ENCODE data around the gene PRRG2. TPM values are rescaled to one million over a fixed set of nuclear protein-coding genes. Genes with fewer than 3 reads are reported as not detected.
A peak's percentile ranks its signal among the peaks of the same experiment; 100 is the strongest.

Gene PRRG2
- total RNA-seq, 4 donors from 2014 or later = 0.17 to 2.5 (median 1.6) TPM; not detected in 1

DNA sequence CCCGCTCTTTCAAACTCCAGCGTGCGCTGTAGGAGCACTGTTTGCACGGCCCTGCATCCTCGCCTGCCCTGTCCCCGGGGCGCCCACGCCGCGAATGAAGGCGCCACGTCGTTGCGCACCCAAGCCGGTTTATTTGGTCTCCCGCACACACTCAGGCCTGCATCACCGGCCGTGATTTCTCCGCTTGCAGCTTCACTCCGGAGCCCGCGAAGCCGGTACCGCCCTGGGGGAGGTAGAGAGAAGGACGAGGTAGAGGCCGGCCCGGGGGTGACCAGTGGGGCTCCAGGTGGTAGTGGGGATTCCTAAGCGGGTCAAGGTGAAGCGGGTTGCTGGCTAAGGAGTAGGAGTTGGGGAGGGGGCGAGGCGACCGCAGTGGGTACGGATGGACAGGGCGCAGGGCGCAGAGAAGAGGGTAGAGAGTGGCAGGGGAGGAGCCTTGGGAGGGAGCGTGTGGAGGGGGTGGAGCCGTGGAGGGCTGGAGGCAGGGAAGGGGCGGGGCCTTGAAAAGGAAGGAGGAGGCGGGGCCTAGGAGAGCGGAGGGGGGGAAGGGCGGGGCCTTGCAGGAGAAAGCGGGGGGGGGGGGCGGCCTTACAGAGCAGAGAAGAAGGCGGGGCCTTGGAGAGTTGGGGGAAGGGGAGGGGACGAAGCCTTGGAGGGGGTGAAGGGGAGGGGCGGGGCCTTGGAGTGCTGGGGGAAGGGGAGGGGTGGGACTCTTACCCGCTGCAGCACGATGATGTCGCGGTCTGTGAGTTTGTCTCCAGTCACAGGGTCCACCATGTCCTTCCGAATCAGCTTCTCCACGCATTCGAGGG lies 25.3 kb upstream of the PRRG2 start:
- no peaks in the 10 kb centered on the region for H3K9me3 ChIP-seq
- no peak for DNase-seq (ENCODE audit: extremely low spot score)
- peaks cover 10 to 32% (median 27%) of the 10 kb centered on the region in 4 donors for H3K4me1 ChIP-seq
- peak overlapping the region; percentile 5 to 65 (median 54) for H3K27ac ChIP-seq (replicated peaks in 1 of 4)
- intact Hi-C loops (cut with DNase I) = no loop called here
- H3K27me3 ChIP-seq = no peaks in the 10 kb centered on the region
- peaks cover 27 to 68% (median 59%) of the 10 kb centered on the region in 4 donors for H3K36me3 ChIP-seq
- TF ChIP-seq, protein P1, sequence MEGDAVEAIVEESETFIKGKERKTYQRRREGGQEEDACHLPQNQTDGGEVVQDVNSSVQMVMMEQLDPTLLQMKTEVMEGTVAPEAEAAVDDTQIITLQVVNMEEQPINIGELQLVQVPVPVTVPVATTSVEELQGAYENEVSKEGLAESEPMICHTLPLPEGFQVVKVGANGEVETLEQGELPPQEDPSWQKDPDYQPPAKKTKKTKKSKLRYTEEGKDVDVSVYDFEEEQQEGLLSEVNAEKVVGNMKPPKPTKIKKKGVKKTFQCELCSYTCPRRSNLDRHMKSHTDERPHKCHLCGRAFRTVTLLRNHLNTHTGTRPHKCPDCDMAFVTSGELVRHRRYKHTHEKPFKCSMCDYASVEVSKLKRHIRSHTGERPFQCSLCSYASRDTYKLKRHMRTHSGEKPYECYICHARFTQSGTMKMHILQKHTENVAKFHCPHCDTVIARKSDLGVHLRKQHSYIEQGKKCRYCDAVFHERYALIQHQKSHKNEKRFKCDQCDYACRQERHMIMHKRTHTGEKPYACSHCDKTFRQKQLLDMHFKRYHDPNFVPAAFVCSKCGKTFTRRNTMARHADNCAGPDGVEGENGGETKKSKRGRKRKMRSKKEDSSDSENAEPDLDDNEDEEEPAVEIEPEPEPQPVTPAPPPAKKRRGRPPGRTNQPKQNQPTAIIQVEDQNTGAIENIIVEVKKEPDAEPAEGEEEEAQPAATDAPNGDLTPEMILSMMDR (IDR thresholded peaks at IDR 0.05) = no peak
- TF ChIP-seq EP300 (IDR thresholded peaks at IDR 0.05) (no peak), POLR2AphosphoS5 (IDR thresholded peaks at IDR 0.05) (no peak), POLR2A (IDR thresholded peaks at IDR 0.05; ENCODE audit: low read depth) (no peak)
- H3K4me3 ChIP-seq = peak overlapping the region in 2 of 4 donors; percentile 12 to 30
- 78% methylated on average over 49 of the region's 53 CpGs for WGBS

GRCh38 chr19:49556412-49557398 lies 24.4 kb upstream of the PRRG2 start:
- WGBS = 83% methylated on average over 40 of the region's 66 CpGs
- Histone ChIP-seq H3K4me3 (peak overlapping the region in 2 of 4 donors; percentile 12 to 30), H3K27me3 (no peaks in the 10 kb centered on the region), H3K36me3 (peaks cover 27 to 71% (median 59%) of the 10 kb centered on the region in 4 donors), H3K4me1 (peaks cover 10 to 35% (median 29%) of the 10 kb centered on the region in 4 donors), H3K9me3 (no peaks in the 10 kb centered on the region), H3K27ac (replicated peaks in 1 of 4) (peak overlapping the region in 3 of 4 donors; percentile 5 to 65 (median 59))
- intact Hi-C loops (cut with DNase I) = no loop called here
- no peak for TF ChIP-seq EP300 (IDR thresholded peaks at IDR 0.05)
- TF ChIP-seq, protein P1 (IDR thresholded peaks at IDR 0.05) = no peak
- no peak for TF ChIP-seq POLR2A (IDR thresholded peaks at IDR 0.05; ENCODE audit: low read depth)
- TF ChIP-seq POLR2AphosphoS5 (IDR thresholded peaks at IDR 0.05) = no peak
- no peak for DNase-seq (ENCODE audit: extremely low spot score)

GRCh38 chr19:49557641-49558325 lies 23.3 kb upstream of the PRRG2 start:
- intact Hi-C loops (cut with DNase I) = no loop called here
- WGBS = 92% methylated on average over 16 of the region's 18 CpGs
- Histone ChIP-seq H3K4me3 (no peak overlapping the region), H3K27ac (replicated peaks in 1 of 4) (no peak overlapping the region), H3K36me3 (peaks cover 27 to 73% (median 59%) of the 10 kb centered on the region in 4 donors), H3K27me3 (no peaks in the 10 kb centered on the region), H3K9me3 (no peaks in the 10 kb centered on the region), H3K4me1 (peaks cover 10 to 35% (median 29%) of the 10 kb centered on the region in 4 donors)
- TF ChIP-seq EP300 (IDR thresholded peaks at IDR 0.05) (no peak), POLR2AphosphoS5 (IDR thresholded peaks at IDR 0.05) (no peak), POLR2A (IDR thresholded peaks at IDR 0.05; ENCODE audit: low read depth) (no peak)
- TF ChIP-seq, protein P1 (IDR thresholded peaks at IDR 0.05) = no peak
- DNase-seq (ENCODE audit: extremely low spot score) = no peak

DNA sequence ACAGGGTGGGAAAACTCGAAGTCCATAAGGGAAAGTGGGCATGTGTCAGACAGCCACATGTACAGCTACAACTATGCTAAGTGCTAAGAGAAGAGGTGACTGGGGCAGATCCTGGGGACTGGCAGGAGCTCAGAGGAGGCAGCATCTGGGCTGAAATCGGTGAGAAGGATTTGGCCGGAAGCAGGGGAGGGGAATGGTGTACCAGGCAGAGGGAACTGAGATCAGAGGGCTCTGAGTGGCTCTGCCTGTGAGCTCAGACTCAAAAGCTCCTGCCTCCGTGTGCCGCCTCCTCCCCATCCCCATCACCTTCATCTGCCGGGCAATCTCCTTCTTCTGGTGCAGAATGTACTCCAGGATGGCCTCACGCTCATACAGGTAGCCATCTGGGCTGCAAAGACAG lies 22.5 kb upstream of the PRRG2 start:
- peaks cover 10 to 35% (median 29%) of the 10 kb centered on the region in 4 donors for H3K4me1 ChIP-seq
- peaks cover 27 to 73% (median 59%) of the 10 kb centered on the region in 4 donors for H3K36me3 ChIP-seq
- DNase-seq (ENCODE audit: extremely low spot score) = no peak
- TF ChIP-seq POLR2AphosphoS5 (IDR thresholded peaks at IDR 0.05) (no peak), POLR2A (IDR thresholded peaks at IDR 0.05; ENCODE audit: low read depth) (no peak), EP300 (IDR thresholded peaks at IDR 0.05) (no peak)
- TF ChIP-seq, protein P1 (IDR thresholded peaks at IDR 0.05) = no peak
- no peaks in the 10 kb centered on the region for H3K9me3 ChIP-seq
- H3K27ac ChIP-seq (replicated peaks in 1 of 4) = no peak overlapping the region
- intact Hi-C loops (cut with DNase I) = no loop called here
- H3K27me3 ChIP-seq = no peaks in the 10 kb centered on the region
- H3K4me3 ChIP-seq = no peak overlapping the region
- 86% methylated on average over 7 of the region's 7 CpGs for WGBS

All from esophagus muscularis mucosa (tissue), 4 donors.